HG02588 (cell line): Measurements from ENCODE around the gene SLC39A10.
"Not testable (repeated sequence)": the region's sequence is repeated elsewhere in the genome, so short reads cannot be mapped to it uniquely, and the experiment has no call there.

Experiments
- ATAC-seq: cut with Tn5 transposase; IDR thresholded peaks from one replicate; pipeline ENCODE4 v1.9.1; 2021; ENCODE audit warnings: mild to moderate bottlenecking, moderate library complexity; ENCODE audit not compliant: unreplicated experiment

The SLC39A10 gene

DNA sequence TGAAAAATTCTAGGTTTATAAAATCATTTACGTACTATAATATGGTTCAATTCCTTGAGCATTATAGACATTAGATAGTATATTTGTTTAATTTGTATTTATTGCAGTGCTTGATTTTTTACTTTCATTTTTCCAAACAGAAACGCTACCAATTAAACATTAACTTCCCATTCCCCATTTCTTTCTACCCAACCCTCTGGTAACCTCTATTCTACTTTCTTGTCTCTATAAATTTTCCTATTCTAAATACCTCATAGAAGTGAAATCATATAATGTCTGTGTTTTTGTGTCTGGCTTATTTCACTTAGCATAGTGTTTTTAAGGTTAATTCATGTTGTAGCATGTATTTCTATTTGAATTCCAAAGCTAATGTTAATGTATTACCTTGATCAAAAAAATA is 11.6 kb upstream of the SLC39A10 start:
- ATAC-seq: no peak

DNA sequence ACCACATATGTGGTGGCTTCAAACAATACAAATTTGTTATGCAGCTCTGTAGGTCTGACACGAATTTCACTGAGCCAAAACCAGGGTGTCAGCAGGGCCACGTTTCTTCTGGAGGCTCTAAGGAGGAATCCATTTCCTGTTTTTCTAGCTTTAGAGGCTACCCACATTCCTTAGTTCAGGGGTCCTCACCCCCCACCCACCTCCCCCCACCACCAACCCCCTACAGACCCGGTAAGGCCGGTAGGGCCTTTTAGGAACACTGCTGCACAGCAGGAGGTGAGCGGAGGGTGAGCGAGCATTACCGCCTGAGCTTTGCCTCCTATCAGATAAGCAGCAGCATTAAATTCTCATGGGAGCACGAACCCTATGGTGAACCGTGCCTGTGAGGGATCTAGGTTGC is 10.6 kb upstream of the SLC39A10 start:
- ATAC-seq: no peak

GRCh38 chr2:195647302-195647701 is 9.7 kb upstream of the SLC39A10 start:
- no peak for ATAC-seq

- ATAC-seq: not testable (repeated sequence)
These were observed 8.7 kb upstream of the SLC39A10 start for GRCh38 chr2:195648370-195648769.

GRCh38 chr2:195648787-195649186 is 8.2 kb upstream of the SLC39A10 start:
- ATAC-seq: no peak

- ATAC-seq: peak; percentile 23
These were observed 7.3 kb upstream of the SLC39A10 start for GRCh38 chr2:195649629-195650190.

- no peak for ATAC-seq
These were observed 6.0 kb upstream of the SLC39A10 start for GRCh38 chr2:195651046-195651445.

- no peak for ATAC-seq
These were observed 4.1 kb upstream of the SLC39A10 start for GRCh38 chr2:195652911-195653310.

DNA sequence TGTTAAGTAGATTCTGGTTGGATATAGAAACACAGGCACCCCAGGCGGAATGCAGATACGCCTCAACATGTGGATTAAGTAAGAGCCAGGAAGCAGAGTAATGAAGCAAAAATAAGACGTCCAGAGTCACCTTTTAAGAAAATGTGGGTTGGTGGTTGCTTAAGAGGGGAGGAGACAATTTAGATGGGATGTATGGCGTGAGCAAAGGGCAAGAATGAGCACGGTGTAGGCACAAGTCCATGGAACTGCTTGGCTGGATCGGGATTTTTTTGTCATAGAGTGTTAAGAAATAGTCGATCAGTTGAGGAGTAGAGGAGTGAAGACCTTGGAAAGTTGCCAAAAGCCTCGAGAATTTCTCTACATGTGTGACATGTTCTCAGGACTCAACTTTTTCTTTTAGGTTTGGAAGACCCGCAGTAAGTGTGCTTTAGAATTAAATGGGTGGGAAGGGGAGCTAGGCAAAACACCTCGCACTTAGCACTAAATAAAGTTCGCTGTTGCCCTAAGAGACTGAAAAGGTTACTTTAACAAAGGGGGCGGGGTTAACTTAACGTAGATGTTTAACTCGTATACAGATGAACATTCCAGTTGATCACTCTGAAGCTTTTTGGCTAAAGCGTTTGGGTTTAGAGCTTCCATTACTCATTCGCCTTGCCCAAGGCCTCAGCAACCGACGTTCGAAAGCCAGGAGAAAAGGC is 716 bp upstream of the SLC39A10 start:
- ATAC-seq: no peak

DNA sequence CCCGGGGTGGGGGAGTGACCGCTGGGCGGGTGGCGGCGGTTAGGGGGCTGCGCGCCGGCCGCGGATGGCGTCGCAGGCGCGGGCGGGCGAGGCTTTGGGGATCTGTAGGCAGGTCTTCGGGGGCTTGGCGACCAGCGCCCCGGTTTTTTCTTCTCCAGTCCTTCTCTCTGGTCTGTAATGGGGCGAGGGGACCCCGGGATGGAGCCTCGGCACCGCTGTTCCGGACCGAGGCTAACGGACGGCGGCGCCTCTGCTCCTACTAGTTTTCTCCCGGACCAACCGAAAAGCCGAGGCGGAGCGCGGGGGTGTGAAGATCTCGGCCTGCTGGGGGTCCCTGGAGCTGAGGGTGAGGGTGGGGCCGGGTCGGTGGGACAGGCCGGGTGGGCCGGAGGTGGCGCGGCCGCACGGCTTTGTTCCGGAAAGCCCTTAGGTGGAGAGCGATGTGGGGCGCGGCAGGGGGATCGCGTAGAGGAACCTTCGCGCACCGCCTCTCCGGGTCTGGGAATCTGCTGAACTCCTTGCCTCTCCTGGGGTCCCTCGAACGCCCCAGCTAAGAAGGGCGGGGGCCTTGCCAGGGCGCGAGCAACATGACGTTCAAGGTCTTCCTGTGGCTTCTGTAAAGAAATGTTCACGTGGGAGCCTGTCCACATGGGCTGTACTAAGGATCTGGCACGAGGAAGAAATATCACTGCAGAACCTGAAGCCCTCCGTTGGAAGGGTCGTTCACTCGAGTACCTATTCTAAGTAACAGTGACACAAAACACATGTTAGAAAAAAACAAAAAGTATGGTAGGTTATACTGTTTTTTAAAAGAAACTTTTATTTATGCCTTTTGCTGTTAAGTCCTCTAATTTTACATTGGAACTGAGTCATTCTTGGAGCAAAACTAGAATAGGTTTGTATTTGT is 861 bp downstream of the SLC39A10 start:
- peak; percentile 26 for ATAC-seq

GRCh38 chr2:195658541-195658890 is 1.5 kb downstream of the SLC39A10 start:
- ATAC-seq: no peak

DNA sequence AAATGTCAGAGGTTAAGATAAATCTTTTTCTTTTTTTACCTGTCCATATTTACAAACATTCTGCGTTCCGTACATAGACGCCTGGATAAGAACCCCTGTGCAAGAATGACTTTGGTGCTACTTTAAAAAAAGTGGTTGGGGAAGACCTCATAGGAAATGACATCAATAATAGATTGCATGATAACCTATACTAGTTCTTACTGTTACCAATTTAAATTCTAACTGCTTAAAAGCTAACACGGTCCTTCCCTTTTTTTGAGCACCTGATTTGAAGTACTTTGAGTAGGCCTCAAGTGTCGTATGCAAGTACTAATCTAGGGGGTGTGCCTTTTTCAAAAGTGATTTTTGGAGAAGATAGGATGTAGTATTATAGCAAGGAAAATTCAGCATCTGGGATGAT is 2.1 kb downstream of the SLC39A10 start:
- ATAC-seq: no peak

- ATAC-seq: no peak
These were observed 3.2 kb downstream of the SLC39A10 start for GRCh38 chr2:195659982-195660890.

DNA sequence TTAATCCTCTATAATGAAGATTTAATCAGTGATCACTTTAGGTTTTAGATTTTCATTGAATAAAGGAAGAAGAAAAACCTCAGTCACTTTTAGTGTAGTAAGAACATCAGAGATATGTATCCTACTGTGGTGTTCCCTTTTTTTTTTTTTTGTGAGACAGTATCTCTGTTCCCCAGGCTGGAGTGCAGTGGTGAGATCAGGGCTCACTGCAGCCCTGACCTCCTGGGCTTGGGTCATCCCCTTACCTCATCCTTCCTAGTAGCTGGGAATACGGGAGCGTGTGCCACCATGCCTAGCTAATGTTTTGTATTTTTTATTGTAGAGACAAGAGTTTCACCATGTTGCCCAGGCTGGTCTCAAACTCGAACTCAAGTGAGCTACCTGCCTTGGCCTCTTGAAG is 5.1 kb downstream of the SLC39A10 start:
- no peak for ATAC-seq

DNA sequence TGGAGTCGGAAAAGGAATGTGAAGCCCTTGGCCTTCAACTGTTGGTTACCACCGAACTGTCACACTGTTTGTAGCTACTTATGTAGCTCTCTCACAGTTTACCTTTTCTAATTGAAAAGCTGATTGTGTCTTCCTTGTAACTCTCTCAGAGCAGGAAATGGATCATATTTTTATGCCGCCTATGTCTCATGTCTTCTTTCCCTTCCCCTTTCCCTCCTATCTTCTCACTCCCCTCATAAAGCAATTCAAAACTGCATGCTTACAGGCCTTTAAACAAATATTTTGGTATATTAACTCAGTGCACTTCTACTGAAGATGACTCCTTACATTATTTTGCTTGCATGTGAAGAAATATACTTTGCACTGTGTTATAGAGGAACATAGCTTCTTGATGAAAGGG is 6.0 kb downstream of the SLC39A10 start:
- ATAC-seq: no peak

GRCh38 chr2:195664528-195664927 is 7.5 kb downstream of the SLC39A10 start:
- no peak for ATAC-seq

DNA sequence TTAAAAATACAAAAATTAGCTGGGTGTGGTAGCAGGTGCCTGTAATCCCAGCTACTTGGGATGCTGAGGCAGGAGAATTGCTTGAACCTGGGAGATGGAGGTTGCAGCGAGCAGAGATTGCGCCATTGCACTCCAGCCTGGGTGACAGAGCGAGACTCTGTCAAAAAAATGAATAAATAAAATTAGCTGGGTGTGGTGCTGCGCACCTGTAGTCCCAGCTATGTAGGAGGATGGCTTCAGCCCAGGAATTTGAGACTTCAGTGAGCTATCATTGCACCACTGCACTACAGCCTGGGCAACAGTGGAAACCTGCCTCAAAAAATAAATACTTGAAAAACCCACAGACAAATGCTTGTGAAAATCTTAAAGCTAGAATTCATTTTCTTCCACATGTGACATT is 8.1 kb downstream of the SLC39A10 start:
- ATAC-seq: not testable (repeated sequence)

DNA sequence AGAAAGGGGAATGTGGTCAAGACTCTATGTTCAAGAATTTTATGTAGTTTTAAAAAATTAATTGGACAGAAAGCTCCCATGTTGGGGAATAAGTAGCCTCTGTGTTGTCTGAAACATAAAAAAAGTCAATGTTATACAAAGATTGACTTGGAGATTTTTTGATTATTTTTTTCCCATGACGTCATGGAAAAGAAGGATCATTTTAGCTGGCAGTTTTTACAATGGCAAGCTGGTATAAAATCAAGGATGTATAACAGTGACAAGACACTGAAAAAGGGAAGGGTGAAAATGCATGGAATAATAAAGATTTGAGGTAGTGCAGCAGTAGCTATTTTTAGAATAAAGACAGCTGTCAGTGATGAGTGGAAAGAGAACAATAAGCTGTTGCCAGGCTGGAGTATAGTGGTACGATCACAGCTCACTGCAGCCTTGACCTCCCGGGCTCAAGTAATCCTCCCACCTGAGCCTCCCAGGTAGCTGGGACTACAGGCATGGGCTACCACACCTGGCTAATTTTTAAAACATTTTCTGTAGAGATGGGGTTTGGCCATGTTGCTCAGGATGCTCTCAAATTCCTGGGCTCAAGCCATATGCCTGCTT is 9.2 kb downstream of the SLC39A10 start:
- ATAC-seq: no peak

- no peak for ATAC-seq
These were observed 10.9 kb downstream of the SLC39A10 start for GRCh38 chr2:195667974-195668373.

DNA sequence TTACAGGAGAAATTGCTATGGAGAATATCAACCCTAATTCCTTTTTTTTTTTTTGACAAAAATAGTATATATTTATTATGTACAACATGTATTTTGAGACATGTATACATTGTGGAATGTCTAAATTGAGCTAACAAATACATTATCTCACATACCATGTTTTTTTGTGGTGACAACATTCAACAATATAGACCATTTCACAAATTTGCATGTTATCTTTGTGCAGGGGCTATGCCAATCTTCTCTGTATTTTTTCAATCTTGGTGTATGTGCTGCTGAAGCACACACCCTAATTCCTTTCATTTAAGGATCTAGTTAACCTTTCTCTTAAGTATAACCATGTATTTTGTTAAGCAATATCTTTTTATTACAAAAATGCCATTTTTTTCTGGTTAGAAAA is 13.2 kb downstream of the SLC39A10 start:
- ATAC-seq: no peak

DNA sequence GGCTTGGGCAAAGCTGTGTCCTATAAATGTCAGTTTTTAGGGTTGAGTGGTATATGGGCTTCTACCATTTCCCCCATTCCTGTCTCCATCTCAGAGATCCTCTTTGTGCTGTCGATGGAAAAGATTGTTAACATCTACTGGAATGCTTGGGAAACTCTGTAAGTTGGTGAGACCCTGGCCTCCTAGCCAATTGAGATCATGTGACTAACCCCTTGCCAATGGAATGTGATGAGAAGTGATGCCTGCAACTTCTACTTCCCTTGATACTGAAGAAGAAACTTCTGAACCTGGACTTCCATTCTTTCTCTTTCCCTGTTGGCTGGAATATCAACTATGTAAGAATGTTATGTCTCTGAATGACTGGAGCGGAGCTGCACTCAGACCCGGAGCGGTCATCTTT is 14.5 kb downstream of the SLC39A10 start:
- ATAC-seq: no peak
